ENCODE data around the gene ZNF532. TPM values are rescaled to one million over a fixed set of nuclear protein-coding genes. Genes with fewer than 3 reads are reported as not detected.

ZNF532 gene
- total RNA-seq, 1 donor: 49.6 TPM

- Histone ChIP-seq H3K4me1 (ENCODE audit: insufficient read depth, low read length) (peaks cover 11% of the 10 kb centered on the region), H3K79me2 (ENCODE audit: insufficient read depth, low read length) (no peaks in the 10 kb centered on the region), H3K27me3 (ENCODE audit: insufficient read depth, low read length) (no peaks in the 10 kb centered on the region), H3K4me3 (ENCODE audit: insufficient read depth, low read length) (no peak overlapping the region), H2AFZ (ENCODE audit: low read length) (no peak overlapping the region), H4K20me1 (ENCODE audit: insufficient read depth, low read length) (no peaks in the 10 kb centered on the region), H3K4me2 (ENCODE audit: insufficient read depth, low read length) (no peak overlapping the region), H3K36me3 (ENCODE audit: insufficient read depth, low read length) (no peaks in the 10 kb centered on the region), H3K9me3 (ENCODE audit: low read depth, low read length) (no peaks in the 10 kb centered on the region), H3K27ac (ENCODE audit: low read depth, low read length) (no peak overlapping the region)
- DNase-seq (ENCODE audit: insufficient read length, low spot score, missing footprints): no peak
- TF ChIP-seq CTCF (IDR thresholded peaks at IDR 0.05; ENCODE audit: extremely low read depth, low read depth, low read length): no peak
These were observed 161.7 kb downstream of the ZNF532 start for GRCh38 chr18:59026364-59026763.

GRCh38 chr18:59026831-59027410, 162.2 kb downstream of the ZNF532 start:
- no peaks in the 10 kb centered on the region for H3K9me3 ChIP-seq (ENCODE audit: low read depth, low read length)
- no peak for DNase-seq (ENCODE audit: insufficient read length, low spot score, missing footprints)
- no peak overlapping the region for H2AFZ ChIP-seq (ENCODE audit: low read length)
- H3K79me2 ChIP-seq (ENCODE audit: insufficient read depth, low read length): no peaks in the 10 kb centered on the region
- H3K36me3 ChIP-seq (ENCODE audit: insufficient read depth, low read length): no peaks in the 10 kb centered on the region
- no peak overlapping the region for H3K4me3 ChIP-seq (ENCODE audit: insufficient read depth, low read length)
- H3K27me3 ChIP-seq (ENCODE audit: insufficient read depth, low read length): no peaks in the 10 kb centered on the region
- TF ChIP-seq CTCF (IDR thresholded peaks at IDR 0.05; ENCODE audit: extremely low read depth, low read depth, low read length): no peak
- H3K27ac ChIP-seq (ENCODE audit: low read depth, low read length): no peak overlapping the region
- H3K4me2 ChIP-seq (ENCODE audit: insufficient read depth, low read length): no peak overlapping the region
- H3K4me1 ChIP-seq (ENCODE audit: insufficient read depth, low read length): peaks cover 11% of the 10 kb centered on the region
- no peaks in the 10 kb centered on the region for H4K20me1 ChIP-seq (ENCODE audit: insufficient read depth, low read length)

GRCh38 chr18:59029663-59030429, 165.2 kb downstream of the ZNF532 start:
- Histone ChIP-seq H3K4me1 (ENCODE audit: insufficient read depth, low read length) (peaks cover 6% of the 10 kb centered on the region), H3K27ac (ENCODE audit: low read depth, low read length) (no peak overlapping the region), H3K4me2 (ENCODE audit: insufficient read depth, low read length) (no peak overlapping the region), H4K20me1 (ENCODE audit: insufficient read depth, low read length) (no peaks in the 10 kb centered on the region), H3K27me3 (ENCODE audit: insufficient read depth, low read length) (no peaks in the 10 kb centered on the region), H2AFZ (ENCODE audit: low read length) (peak overlapping the region; percentile 3), H3K4me3 (ENCODE audit: insufficient read depth, low read length) (no peak overlapping the region), H3K79me2 (ENCODE audit: insufficient read depth, low read length) (no peaks in the 10 kb centered on the region), H3K36me3 (ENCODE audit: insufficient read depth, low read length) (no peaks in the 10 kb centered on the region), H3K9me3 (ENCODE audit: low read depth, low read length) (no peaks in the 10 kb centered on the region)
- no peak for DNase-seq (ENCODE audit: insufficient read length, low spot score, missing footprints)
- TF ChIP-seq CTCF (IDR thresholded peaks at IDR 0.05; ENCODE audit: extremely low read depth, low read depth, low read length): no peak

GRCh38 chr18:59032308-59032707, 167.6 kb downstream of the ZNF532 start:
- no peak overlapping the region for H3K27ac ChIP-seq (ENCODE audit: low read depth, low read length)
- no peak overlapping the region for H3K4me3 ChIP-seq (ENCODE audit: insufficient read depth, low read length)
- no peak for TF ChIP-seq CTCF (IDR thresholded peaks at IDR 0.05; ENCODE audit: extremely low read depth, low read depth, low read length)
- H3K9me3 ChIP-seq (ENCODE audit: low read depth, low read length): no peaks in the 10 kb centered on the region
- DNase-seq (ENCODE audit: insufficient read length, low spot score, missing footprints): no peak
- no peaks in the 10 kb centered on the region for H3K36me3 ChIP-seq (ENCODE audit: insufficient read depth, low read length)
- no peak overlapping the region for H2AFZ ChIP-seq (ENCODE audit: low read length)
- no peaks in the 10 kb centered on the region for H4K20me1 ChIP-seq (ENCODE audit: insufficient read depth, low read length)
- no peaks in the 10 kb centered on the region for H3K79me2 ChIP-seq (ENCODE audit: insufficient read depth, low read length)
- no peaks in the 10 kb centered on the region for H3K4me1 ChIP-seq (ENCODE audit: insufficient read depth, low read length)
- H3K27me3 ChIP-seq (ENCODE audit: insufficient read depth, low read length): no peaks in the 10 kb centered on the region
- no peak overlapping the region for H3K4me2 ChIP-seq (ENCODE audit: insufficient read depth, low read length)

All from osteoblast (primary cell).